ENCODE measurements around the gene TOP2A.

The TOP2A gene

GRCh38 chr17:40417609-40418427, at the start of gene TOP2A:
Gene TOP2A, minus strand, starts transcription at chr17:40417896. Its CDS starts 105 bp downstream, at chr17:40417791.
- DNase-seq: peak; percentile 97
- peaks cover 22% of the 10 kb centered on the region for H3K36me3 Mint-ChIP-seq
- CTCF ChIA-PET: interaction anchor here (0.5 to 5.5 kb wide), 19 partner anchors 9 to 280 kb away, joined by 3 to 52 read pairs (median 4); partner anchors contain the start of gene IGFBP4
- peaks cover 51% of the 10 kb centered on the region for H3K4me1 Mint-ChIP-seq
- peak within 1 kb of the TSS; percentile 90 for H3K4me3 Mint-ChIP-seq
- H3K9me3 Mint-ChIP-seq: no peaks in the 10 kb centered on the region
- H3K27me3 Mint-ChIP-seq: peaks cover 3% of the 10 kb centered on the region
- H3K27ac Mint-ChIP-seq: peak within 1 kb of the TSS; percentile 92

- Mint-ChIP-seq H3K27me3 (peaks cover 70% of the 10 kb centered on the region), H3K4me1 (no peaks in the 10 kb centered on the region), H3K27ac (no peak overlapping the region), H3K4me3 (no peak overlapping the region), H3K36me3 (no peaks in the 10 kb centered on the region), H3K9me3 (no peaks in the 10 kb centered on the region)
- no peak for DNase-seq
- CTCF ChIA-PET: interaction anchor here (4.0 kb wide), 1 partner anchor 9 kb away, joined by 21 read pairs; no protein-coding TSS in a partner anchor
Measured at GRCh38 chr17:40467281-40467867, 49.7 kb upstream of the TOP2A start.

- CTCF ChIA-PET: interaction anchor here (0.6 to 4.0 kb wide), 2 partner anchors 10 to 185 kb away, joined by 4 to 21 read pairs; no protein-coding TSS in a partner anchor
- no peak for DNase-seq
- H3K27me3 Mint-ChIP-seq: peaks cover 65% of the 10 kb centered on the region
Measured at GRCh38 chr17:40466298-40466971, 48.7 kb upstream of the TOP2A start.

GRCh38 chr17:40464392-40464855, 46.7 kb upstream of the TOP2A start:
- no peaks in the 10 kb centered on the region for H3K9me3 Mint-ChIP-seq
- no peak overlapping the region for H3K27ac Mint-ChIP-seq
- H3K4me1 Mint-ChIP-seq: no peaks in the 10 kb centered on the region
- H3K27me3 Mint-ChIP-seq: peaks cover 46% of the 10 kb centered on the region
- DNase-seq: no peak
- H3K36me3 Mint-ChIP-seq: no peaks in the 10 kb centered on the region
- CTCF ChIA-PET: interaction anchor here (0.9 to 4.0 kb wide), 5 partner anchors 12 to 68 kb away, joined by 3 to 21 read pairs (median 3); no protein-coding TSS in a partner anchor
- no peak overlapping the region for H3K4me3 Mint-ChIP-seq

More at GRCh38 chr17:40466298-40466971, 48.7 kb upstream of the TOP2A start:
- Mint-ChIP-seq H3K27ac (no peak overlapping the region), H3K36me3 (no peaks in the 10 kb centered on the region), H3K9me3 (no peaks in the 10 kb centered on the region), H3K4me1 (no peaks in the 10 kb centered on the region), H3K4me3 (no peak overlapping the region)

- H3K27me3 Mint-ChIP-seq: peaks cover 39% of the 10 kb centered on the region
- DNase-seq: no peak
- CTCF ChIA-PET: no interaction called here
- no peak overlapping the region for H3K4me3 Mint-ChIP-seq
- H3K9me3 Mint-ChIP-seq: no peaks in the 10 kb centered on the region
- no peaks in the 10 kb centered on the region for H3K4me1 Mint-ChIP-seq
- H3K36me3 Mint-ChIP-seq: peaks cover 7% of the 10 kb centered on the region
- H3K27ac Mint-ChIP-seq: no peak overlapping the region
Measured at GRCh38 chr17:40463122-40463550, 45.4 kb upstream of the TOP2A start.

GRCh38 chr17:40462343-40463121, 44.8 kb upstream of the TOP2A start:
- CTCF ChIA-PET: no interaction called here
- no peaks in the 10 kb centered on the region for H3K9me3 Mint-ChIP-seq
- no peak overlapping the region for H3K27ac Mint-ChIP-seq
- DNase-seq: no peak
- no peaks in the 10 kb centered on the region for H3K4me1 Mint-ChIP-seq
- no peak overlapping the region for H3K4me3 Mint-ChIP-seq
- H3K27me3 Mint-ChIP-seq: peaks cover 37% of the 10 kb centered on the region
- peaks cover 11% of the 10 kb centered on the region for H3K36me3 Mint-ChIP-seq

- H3K4me3 Mint-ChIP-seq: no peak overlapping the region
- H3K4me1 Mint-ChIP-seq: no peaks in the 10 kb centered on the region
- no peak overlapping the region for H3K27ac Mint-ChIP-seq
- peaks cover 18% of the 10 kb centered on the region for H3K36me3 Mint-ChIP-seq
- DNase-seq: no peak
- CTCF ChIA-PET: no interaction called here
- H3K27me3 Mint-ChIP-seq: peaks cover 30% of the 10 kb centered on the region
- no peaks in the 10 kb centered on the region for H3K9me3 Mint-ChIP-seq
Measured at GRCh38 chr17:40461732-40462342, 44.1 kb upstream of the TOP2A start.

DNA sequence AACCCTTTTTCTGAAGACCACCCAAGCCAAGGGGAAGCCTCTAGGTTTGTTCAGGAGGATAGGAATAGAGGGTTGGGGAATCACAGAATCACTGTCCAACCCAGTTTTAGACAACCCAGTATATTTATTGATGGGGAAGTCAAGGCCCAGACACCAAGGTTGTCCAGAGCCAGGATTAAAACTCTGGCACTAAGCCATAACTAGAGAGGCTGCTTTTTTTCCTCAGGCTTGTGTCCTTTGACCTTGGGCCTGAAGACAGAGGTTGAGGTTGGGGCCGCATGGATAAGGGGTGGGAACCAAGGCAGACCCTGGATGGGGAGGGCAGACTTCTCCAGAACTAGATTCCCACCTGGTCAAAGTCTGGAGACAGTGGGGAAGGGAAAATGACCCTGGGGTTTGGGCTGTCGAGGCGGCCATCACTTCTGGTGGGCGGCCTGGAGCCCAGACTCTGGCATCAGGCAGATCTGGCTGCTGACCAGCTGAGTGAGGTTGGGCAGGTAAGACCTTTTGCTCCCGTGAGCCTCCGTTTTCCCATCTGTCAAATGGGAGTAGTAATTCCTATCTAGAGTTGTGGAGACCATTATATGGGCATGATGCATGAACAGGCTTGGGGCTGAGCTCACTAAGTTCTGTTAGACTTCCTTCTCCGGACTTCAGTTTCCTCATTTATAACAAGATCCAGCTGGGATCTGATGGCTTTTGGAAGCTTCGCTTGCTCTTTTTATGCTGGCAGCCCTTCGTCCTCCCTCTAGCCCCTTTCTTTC, 43.5 kb upstream of the TOP2A start:
- Mint-ChIP-seq H3K36me3 (peaks cover 22% of the 10 kb centered on the region), H3K4me3 (no peak overlapping the region), H3K9me3 (no peaks in the 10 kb centered on the region), H3K4me1 (no peaks in the 10 kb centered on the region), H3K27ac (no peak overlapping the region), H3K27me3 (peaks cover 23% of the 10 kb centered on the region)
- DNase-seq: no peak
- CTCF ChIA-PET: no interaction called here

GRCh38 chr17:40460604-40460967, 42.9 kb upstream of the TOP2A start:
- no peaks in the 10 kb centered on the region for H3K4me1 Mint-ChIP-seq
- DNase-seq: no peak
- CTCF ChIA-PET: no interaction called here
- H3K27me3 Mint-ChIP-seq: peaks cover 17% of the 10 kb centered on the region
- no peaks in the 10 kb centered on the region for H3K9me3 Mint-ChIP-seq
- no peak overlapping the region for H3K4me3 Mint-ChIP-seq
- H3K27ac Mint-ChIP-seq: no peak overlapping the region
- peaks cover 27% of the 10 kb centered on the region for H3K36me3 Mint-ChIP-seq

- Mint-ChIP-seq H3K9me3 (no peaks in the 10 kb centered on the region), H3K36me3 (peaks cover 31% of the 10 kb centered on the region), H3K27me3 (peaks cover 10% of the 10 kb centered on the region), H3K27ac (no peak overlapping the region), H3K4me1 (no peaks in the 10 kb centered on the region), H3K4me3 (no peak overlapping the region)
- CTCF ChIA-PET: interaction anchor here (1.0 kb wide), 1 partner anchor 9 kb away, joined by 3 read pairs; no protein-coding TSS in a partner anchor
- DNase-seq: no peak
Measured at GRCh38 chr17:40459636-40460603, 42.2 kb upstream of the TOP2A start.

DNA sequence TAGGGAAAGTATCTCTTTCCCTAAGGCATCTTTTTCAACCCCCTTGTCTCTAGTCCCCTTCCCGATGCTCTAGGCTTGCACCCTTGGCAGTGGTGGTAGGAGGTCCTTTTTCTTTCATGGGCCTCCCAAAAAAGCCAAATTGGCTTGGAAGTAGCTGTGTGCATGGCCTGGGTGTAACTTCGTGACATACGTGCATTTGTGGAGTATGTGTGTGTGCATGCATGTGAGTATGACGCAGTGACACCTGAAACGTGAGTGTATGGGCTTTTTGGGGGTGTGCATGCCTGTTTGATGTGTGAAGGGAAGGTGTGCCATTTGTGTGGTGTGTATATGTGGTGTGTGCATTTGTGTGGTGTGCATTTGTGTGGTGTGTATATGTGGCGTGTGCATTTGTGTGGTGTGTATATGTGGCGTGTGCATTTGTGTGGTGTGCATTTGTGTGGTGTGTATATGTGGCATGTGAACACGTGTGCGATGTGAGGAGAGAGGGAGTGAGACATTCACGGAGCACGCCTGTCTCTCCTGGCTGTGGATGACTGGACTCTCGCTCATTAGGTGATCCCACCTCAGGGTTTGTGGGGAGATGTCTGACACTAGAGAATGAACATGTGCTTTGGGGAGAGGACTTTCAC, 41.3 kb upstream of the TOP2A start:
- DNase-seq: no peak
- Mint-ChIP-seq H3K27me3 (peaks cover 5% of the 10 kb centered on the region), H3K27ac (no peak overlapping the region), H3K4me1 (no peaks in the 10 kb centered on the region), H3K36me3 (peaks cover 39% of the 10 kb centered on the region), H3K4me3 (no peak overlapping the region), H3K9me3 (no peaks in the 10 kb centered on the region)
- CTCF ChIA-PET: interaction anchor here (1.0 kb wide), 1 partner anchor 8 kb away, joined by 3 read pairs; no protein-coding TSS in a partner anchor
